ENCODE measurements around the gene WNT10A.

DNA sequence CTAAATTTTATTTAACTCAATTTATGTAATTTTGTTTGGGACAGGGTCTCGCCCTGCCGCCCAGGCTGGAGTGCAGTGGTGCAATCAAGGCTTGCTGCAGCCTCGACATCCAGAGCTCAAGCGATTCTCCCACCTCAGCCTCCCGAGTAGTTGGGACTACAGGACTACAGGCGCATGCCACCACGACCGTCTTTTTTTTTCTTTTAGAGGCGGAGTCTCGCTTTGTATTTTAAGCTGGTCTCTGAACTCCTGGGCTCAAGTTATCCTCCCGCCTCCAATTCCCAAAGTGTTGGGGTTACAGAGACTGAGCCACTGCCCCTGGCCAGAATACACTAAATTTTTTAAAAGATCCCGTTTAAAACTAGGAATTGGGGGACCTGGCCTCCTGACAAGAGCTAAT, 18.5 kb downstream of the WNT10A start:
- TF ChIP-seq, protein P1, sequence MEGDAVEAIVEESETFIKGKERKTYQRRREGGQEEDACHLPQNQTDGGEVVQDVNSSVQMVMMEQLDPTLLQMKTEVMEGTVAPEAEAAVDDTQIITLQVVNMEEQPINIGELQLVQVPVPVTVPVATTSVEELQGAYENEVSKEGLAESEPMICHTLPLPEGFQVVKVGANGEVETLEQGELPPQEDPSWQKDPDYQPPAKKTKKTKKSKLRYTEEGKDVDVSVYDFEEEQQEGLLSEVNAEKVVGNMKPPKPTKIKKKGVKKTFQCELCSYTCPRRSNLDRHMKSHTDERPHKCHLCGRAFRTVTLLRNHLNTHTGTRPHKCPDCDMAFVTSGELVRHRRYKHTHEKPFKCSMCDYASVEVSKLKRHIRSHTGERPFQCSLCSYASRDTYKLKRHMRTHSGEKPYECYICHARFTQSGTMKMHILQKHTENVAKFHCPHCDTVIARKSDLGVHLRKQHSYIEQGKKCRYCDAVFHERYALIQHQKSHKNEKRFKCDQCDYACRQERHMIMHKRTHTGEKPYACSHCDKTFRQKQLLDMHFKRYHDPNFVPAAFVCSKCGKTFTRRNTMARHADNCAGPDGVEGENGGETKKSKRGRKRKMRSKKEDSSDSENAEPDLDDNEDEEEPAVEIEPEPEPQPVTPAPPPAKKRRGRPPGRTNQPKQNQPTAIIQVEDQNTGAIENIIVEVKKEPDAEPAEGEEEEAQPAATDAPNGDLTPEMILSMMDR (IDR thresholded peaks at IDR 0.05) = no peak
- no peak for TF ChIP-seq ZFX (IDR thresholded peaks at IDR 0.05; ENCODE audit: borderline replicate concordance)

Data from 22Rv1 (cell line).